Measurements from ENCODE around the gene PIP5K1A. TPM values are rescaled to one million over a fixed set of nuclear protein-coding genes. Genes with fewer than 3 reads are reported as not detected.

Gene PIP5K1A
- total and polyA plus RNA-seq, 9 of the 15 experiments (the other 6 are each of a cell fraction or from before 2014, with no cell fraction given), result 1.9 to 42.4 (median 18.8) TPM

- no peak for TF ChIP-seq GTF3C2 (IDR thresholded peaks at IDR 0.05; ENCODE audit: borderline replicate concordance, extremely low read depth, insufficient read length)
- no peak for TF ChIP-seq ZBTB7A (IDR thresholded peaks at IDR 0.05; ENCODE audit: borderline replicate concordance, control insufficient read depth, low read depth, low read length)
- peak; percentile 86; the same call in 1 of the 2 replicates for TF ChIP-seq STAT6 (CRISPR knock-in tag; IDR thresholded peaks at IDR 0.05)
- no peak for TF ChIP-seq ZNF57 (CRISPR knock-in tag; IDR thresholded peaks at IDR 0.05)
- no peak for TF ChIP-seq ZNF224 (CRISPR knock-in tag; IDR thresholded peaks at IDR 0.05)
- no peak for TF ChIP-seq ZNF282 (CRISPR knock-in tag; IDR thresholded peaks at IDR 0.05)
- no peak for TF ChIP-seq KAT7 (CRISPR knock-in tag; IDR thresholded peaks at IDR 0.05; ENCODE audit: borderline replicate concordance)
- no peak for TF ChIP-seq BDP1 (IDR thresholded peaks at IDR 0.05; ENCODE audit: insufficient read depth, insufficient read length)
- no peak for TF ChIP-seq JUNB (CRISPR knock-in tag; conservative IDR thresholded peaks at IDR 0.05)
- no peak for TF ChIP-seq ATF3 (IDR thresholded peaks at IDR 0.05)
- TF ChIP-seq ATF3 (CRISPR knock-in tag; conservative IDR thresholded peaks at IDR 0.05), result peak; percentile 71
- peak; percentile 96 for TF ChIP-seq MBD2 (IDR thresholded peaks at IDR 0.05; ENCODE audit: borderline replicate concordance, low read depth)
- no peak for TF ChIP-seq FUS (optimal IDR thresholded peaks at IDR 0.05; ENCODE audit: low read depth, low read length)
- TF ChIP-seq DIDO1 (tag; IDR thresholded peaks at IDR 0.05; ENCODE audit: low read depth), result peak; percentile 87
- peak; percentile 96 for TF ChIP-seq ZNF384 (IDR thresholded peaks at IDR 0.05; ENCODE audit: low read depth, low read length)
- no peak for TF ChIP-seq ZNF586 (CRISPR knock-in tag; conservative IDR thresholded peaks at IDR 0.05)
- TF ChIP-seq, protein P1, sequence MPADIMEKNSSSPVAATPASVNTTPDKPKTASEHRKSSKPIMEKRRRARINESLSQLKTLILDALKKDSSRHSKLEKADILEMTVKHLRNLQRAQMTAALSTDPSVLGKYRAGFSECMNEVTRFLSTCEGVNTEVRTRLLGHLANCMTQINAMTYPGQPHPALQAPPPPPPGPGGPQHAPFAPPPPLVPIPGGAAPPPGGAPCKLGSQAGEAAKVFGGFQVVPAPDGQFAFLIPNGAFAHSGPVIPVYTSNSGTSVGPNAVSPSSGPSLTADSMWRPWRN (IDR thresholded peaks at IDR 0.05; ENCODE audit: low read depth), result no peak
- TF ChIP-seq ZZZ3 (IDR thresholded peaks at IDR 0.05), result peak; percentile 77
- no peak for TF ChIP-seq BRD4 (IDR thresholded peaks at IDR 0.05)
- TF ChIP-seq SRSF7 (optimal IDR thresholded peaks at IDR 0.05; ENCODE audit: low read depth, low read length), result no peak
- TF ChIP-seq ILK (tag; IDR thresholded peaks at IDR 0.05; ENCODE audit: borderline replicate concordance, low read depth), result no peak
- TF ChIP-seq HDAC2 (IDR thresholded peaks at IDR 0.05), result no peak; the same call in 1 of the 2 replicates
- TF ChIP-seq ZNF133 (CRISPR knock-in tag; IDR thresholded peaks at IDR 0.05), result no peak
These were observed 32.4 kb upstream of the PIP5K1A start, which contains the start of the genes LYSMD1 and SCNM1 (continued) for GRCh38 chr1:151165738-151166504.

All from K562 (cell line).